NT2/D1 (cell line): ENCODE results near the gene NDUFB2.
"Not testable (repeated sequence)": the region's sequence is repeated elsewhere in the genome, so short reads cannot be mapped to it uniquely, and the experiment has no call there.

ENCODE experiments used
- DNase-seq: peaks from one replicate; pipeline ENCODE4 v3.0.0-alpha.2; 2011; ENCODE audit warnings: low read depth, low spot score
- H3K27me3 ChIP-seq: 2 replicates; pipeline ENCODE4 v1.6.0; 2011; ENCODE audit warnings: mild to moderate bottlenecking; ENCODE audit not compliant: insufficient read length, insufficient read depth
- H3K36me3 ChIP-seq: 2 replicates; pipeline ENCODE4 v1.6.1; 2011; ENCODE audit warnings: mild to moderate bottlenecking, low read length, mixed read lengths; ENCODE audit not compliant: insufficient read depth, insufficient read length
- H3K4me1 ChIP-seq: 2 replicates; pipeline ENCODE4 v1.5.1; 2011; ENCODE audit not compliant: insufficient read depth, insufficient read length
- H3K4me3 ChIP-seq: 2 replicates; pipeline ENCODE4 v1.5.1; 2011; ENCODE audit warnings: low read depth; ENCODE audit not compliant: insufficient read length
- H3K9ac ChIP-seq: 2 replicates; pipeline ENCODE4 v1.6.0; 2011; ENCODE audit warnings: low read depth; ENCODE audit not compliant: insufficient read length
- H3K9me3 ChIP-seq: 2 replicates; pipeline ENCODE4 v1.5.1; 2011; ENCODE audit warnings: mild to moderate bottlenecking, low read length; ENCODE audit not compliant: insufficient read depth
- SUZ12 ChIP-seq: IDR thresholded peaks from 2 replicates; pipeline ENCODE4 v1.6.1; 2011; ENCODE audit not compliant: insufficient read length, insufficient read depth; ENCODE audit errors: extremely low read depth
- YY1 ChIP-seq: IDR thresholded peaks from 2 replicates; pipeline ENCODE4 v1.6.1; 2011; ENCODE audit not compliant: insufficient read length, insufficient read depth
- ZNF274 ChIP-seq: IDR thresholded peaks from 2 replicates; pipeline ENCODE4 v1.6.1; 2011; ENCODE audit warnings: mild to moderate bottlenecking, low read depth, low read length

NDUFB2 gene

DNA sequence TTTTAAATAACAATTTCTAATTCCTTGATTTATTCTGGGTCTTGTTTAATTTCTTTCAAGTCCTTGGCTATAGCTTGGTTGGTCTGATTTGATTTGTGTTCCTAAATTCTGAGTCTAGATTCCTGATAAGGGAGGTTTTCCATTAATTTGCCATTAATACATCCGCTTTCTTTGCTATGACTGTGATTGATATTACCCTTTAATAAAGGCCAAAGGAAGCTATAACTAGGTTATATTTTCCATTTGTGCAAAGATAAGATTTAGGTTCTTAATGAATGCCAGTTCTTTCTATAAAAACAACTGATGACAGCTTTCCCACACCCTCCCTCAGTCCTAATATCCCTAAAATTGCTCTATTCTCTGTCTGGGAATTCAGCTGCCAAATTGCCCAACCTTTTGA lies 28.2 kb downstream of the NDUFB2 start:
- Histone ChIP-seq H3K4me3 (no peak overlapping the region), H3K9me3 (no peaks in the 10 kb centered on the region), H3K4me1 (no peaks in the 10 kb centered on the region), H3K36me3 (no peaks in the 10 kb centered on the region), H3K27me3 (no peaks in the 10 kb centered on the region), H3K9ac (no peak overlapping the region)
- DNase-seq = no peak
- TF ChIP-seq SUZ12 = no peak
- TF ChIP-seq YY1 = no peak
- no peak for TF ChIP-seq ZNF274

DNA sequence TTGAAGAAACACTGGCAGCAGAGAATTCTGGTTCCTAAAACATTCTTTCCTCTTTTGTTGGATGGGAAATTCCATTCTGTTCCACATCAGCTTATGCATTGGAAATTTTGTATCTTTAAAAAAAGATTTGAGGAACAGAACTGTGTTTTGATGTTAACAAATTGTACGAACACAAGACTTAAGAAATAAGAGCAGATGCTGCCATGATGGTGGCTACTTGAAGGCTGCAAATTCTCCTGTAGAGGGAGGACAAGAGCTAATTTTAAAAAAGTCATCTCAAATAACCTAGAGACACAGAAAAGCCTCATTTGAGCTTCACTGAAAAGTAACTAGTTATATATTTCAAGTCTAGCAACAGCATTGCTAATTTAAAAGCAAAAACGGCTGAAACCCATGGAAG lies 29.8 kb downstream of the NDUFB2 start:
- TF ChIP-seq SUZ12 = no peak
- no peak for TF ChIP-seq YY1
- TF ChIP-seq ZNF274 = no peak
- H3K27me3 ChIP-seq = no peaks in the 10 kb centered on the region
- peak; percentile 15 for DNase-seq
- H3K4me1 ChIP-seq = no peaks in the 10 kb centered on the region
- H3K9ac ChIP-seq = no peak overlapping the region
- no peaks in the 10 kb centered on the region for H3K36me3 ChIP-seq
- no peaks in the 10 kb centered on the region for H3K9me3 ChIP-seq
- H3K4me3 ChIP-seq = no peak overlapping the region

DNA sequence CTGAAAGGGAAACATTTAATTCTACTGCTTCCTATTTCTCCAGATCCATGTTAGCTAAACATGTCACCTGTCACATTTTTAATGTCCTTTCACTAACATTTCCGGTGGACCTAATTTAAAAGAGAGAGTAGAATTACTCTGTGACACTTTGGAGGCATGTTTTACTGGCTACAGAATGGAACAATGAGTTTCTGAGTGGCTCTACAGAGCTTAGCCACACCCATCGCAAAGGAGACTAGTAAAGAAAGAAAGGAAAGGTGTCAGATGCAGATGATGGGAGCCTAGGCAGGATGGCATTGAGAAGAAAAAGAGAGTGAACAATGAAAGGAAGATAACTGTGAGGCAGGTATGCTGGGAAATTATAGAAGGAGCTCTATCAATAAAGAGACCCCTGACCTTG lies 35.9 kb downstream of the NDUFB2 start:
- TF ChIP-seq ZNF274 (no peak), YY1 (no peak), SUZ12 (no peak)
- Histone ChIP-seq H3K27me3 (no peaks in the 10 kb centered on the region), H3K4me3 (no peak overlapping the region), H3K4me1 (no peaks in the 10 kb centered on the region), H3K9ac (no peak overlapping the region), H3K36me3 (no peaks in the 10 kb centered on the region), H3K9me3 (no peaks in the 10 kb centered on the region)
- no peak for DNase-seq

DNA sequence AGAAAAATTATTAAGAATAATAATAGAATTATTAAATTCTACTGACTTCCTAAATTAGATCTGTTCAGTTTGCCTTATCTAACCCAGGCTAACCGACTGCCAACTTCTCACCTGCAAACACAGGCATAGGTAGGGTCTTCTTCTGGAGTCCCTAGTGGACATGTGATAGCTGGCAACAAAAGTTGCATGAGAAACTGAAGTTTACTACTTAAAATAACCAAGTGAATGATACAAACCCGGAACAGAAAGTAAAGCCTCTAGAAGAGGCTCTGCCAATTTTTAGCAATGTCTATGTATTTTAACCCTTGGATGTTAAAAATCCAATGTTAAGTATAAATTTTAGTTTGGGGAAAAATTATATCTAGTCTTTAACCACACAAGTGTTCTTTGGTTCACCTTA lies 37.6 kb downstream of the NDUFB2 start:
- no peak for DNase-seq
- H3K9me3 ChIP-seq = no peaks in the 10 kb centered on the region
- H3K4me1 ChIP-seq = no peaks in the 10 kb centered on the region
- no peaks in the 10 kb centered on the region for H3K27me3 ChIP-seq
- TF ChIP-seq SUZ12 (no peak), YY1 (no peak), ZNF274 (no peak)
- no peak overlapping the region for H3K9ac ChIP-seq
- H3K4me3 ChIP-seq = no peak overlapping the region
- no peaks in the 10 kb centered on the region for H3K36me3 ChIP-seq

- H3K4me3 ChIP-seq = no peak overlapping the region
- H3K9me3 ChIP-seq = no peaks in the 10 kb centered on the region
- peaks cover 4% of the 10 kb centered on the region for H3K36me3 ChIP-seq
- no peaks in the 10 kb centered on the region for H3K27me3 ChIP-seq
- no peak for DNase-seq
- H3K9ac ChIP-seq = no peak overlapping the region
- no peak for TF ChIP-seq ZNF274
- TF ChIP-seq YY1 = no peak
- TF ChIP-seq SUZ12 = no peak
- H3K4me1 ChIP-seq = no peaks in the 10 kb centered on the region
Measured at GRCh38 chr7:140734729-140735128, 38.2 kb downstream of the NDUFB2 start.

DNA sequence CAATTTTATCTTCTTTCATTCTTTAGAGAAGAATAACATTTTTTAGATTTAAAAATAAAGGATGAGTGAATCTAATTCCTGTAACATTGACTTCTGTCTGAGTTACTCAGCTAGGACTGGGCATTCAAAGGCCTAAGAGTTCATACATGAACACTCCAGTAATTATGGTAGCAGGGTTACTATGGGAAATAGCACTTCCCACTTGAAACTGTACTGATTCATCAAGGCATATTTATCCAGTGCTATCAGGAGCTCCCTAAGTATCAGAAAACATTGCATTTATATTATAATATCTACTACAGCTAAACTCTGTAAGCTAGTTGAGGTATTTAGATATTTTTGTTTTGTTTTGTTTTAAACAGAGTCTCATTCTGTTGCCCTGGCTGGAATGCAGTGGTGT lies 41.8 kb downstream of the NDUFB2 start:
- Histone ChIP-seq H3K27me3 (no peaks in the 10 kb centered on the region), H3K4me3 (no peak overlapping the region), H3K9ac (no peak overlapping the region), H3K9me3 (no peaks in the 10 kb centered on the region), H3K36me3 (peaks cover 5% of the 10 kb centered on the region), H3K4me1 (no peaks in the 10 kb centered on the region)
- no peak for DNase-seq
- TF ChIP-seq YY1 (no peak), SUZ12 (no peak), ZNF274 (no peak)

GRCh38 chr7:140743255-140743654 lies 46.7 kb downstream of the NDUFB2 start:
- not testable (repeated sequence) for H3K4me1 ChIP-seq, H3K9ac ChIP-seq, H3K27me3 ChIP-seq, H3K9me3 ChIP-seq, H3K4me3 ChIP-seq, DNase-seq, H3K36me3 ChIP-seq

- Histone ChIP-seq H3K36me3 (peaks cover 5% of the 10 kb centered on the region), H3K9me3 (no peaks in the 10 kb centered on the region), H3K27me3 (no peaks in the 10 kb centered on the region), H3K4me3 (no peak overlapping the region), H3K9ac (no peak overlapping the region), H3K4me1 (no peaks in the 10 kb centered on the region)
- DNase-seq = no peak
- TF ChIP-seq ZNF274 = no peak
- TF ChIP-seq SUZ12 = no peak
- TF ChIP-seq YY1 = no peak
Measured at GRCh38 chr7:140744005-140744404, 47.5 kb downstream of the NDUFB2 start.
